Glutamatergic neuron (in vitro differentiated cells): ENCODE data around the gene SLC15A3. TPM values are rescaled to one million over a fixed set of nuclear protein-coding genes. Genes with fewer than 3 reads are reported as not detected.
A peak's percentile ranks its signal among the peaks of the same experiment; 100 is the strongest.

Experiments
- DNase-seq: peaks from one replicate; pipeline ENCODE4 v3.0.0; 2022
- H3K27ac Mint-ChIP-seq: one replicate; pipeline ENCODE4 v1.8.0; 2020; ENCODE audit warnings: mild to moderate bottlenecking, mixed read lengths, inconsistent platforms; ENCODE audit not compliant: unreplicated experiment
- H3K27me3 Mint-ChIP-seq: one replicate; pipeline ENCODE4 v1.8.0; 2020; ENCODE audit warnings: mild to moderate bottlenecking, moderate library complexity, mixed read lengths, inconsistent platforms; ENCODE audit not compliant: unreplicated experiment
- H3K36me3 Mint-ChIP-seq: one replicate; pipeline ENCODE4 v1.8.0; 2020; ENCODE audit warnings: mild to moderate bottlenecking, mixed read lengths, inconsistent platforms; ENCODE audit not compliant: unreplicated experiment
- H3K4me1 Mint-ChIP-seq: one replicate; pipeline ENCODE4 v1.8.0; 2020; ENCODE audit warnings: mild to moderate bottlenecking, low read depth, mixed read lengths, inconsistent platforms; ENCODE audit not compliant: unreplicated experiment
- H3K4me3 Mint-ChIP-seq: one replicate; pipeline ENCODE4 v1.8.0; 2020; ENCODE audit warnings: mild to moderate bottlenecking, mixed read lengths, inconsistent platforms; ENCODE audit not compliant: unreplicated experiment
- H3K9me3 Mint-ChIP-seq: one replicate; pipeline ENCODE4 v1.8.0; 2020; ENCODE audit warnings: mild to moderate bottlenecking, moderate library complexity, mixed read lengths, inconsistent platforms; ENCODE audit not compliant: unreplicated experiment
- CTCF ChIP-seq: fragments of 200-600 bp; sonication (generic); IDR thresholded peaks from one replicate; pipeline ENCODE4 v1.5.0; 2021; ENCODE audit not compliant: partially characterized antibody, unreplicated experiment
- total RNA-seq: library from RNA; stranded (reverse); fragmentation: NEBNext Ultra II Directional; extraction: Animal tissue kit (Norgen Biotek cat#: 25700); gene quantifications from one replicate; pipeline ENCODE4 v1.2.1, GENCODE V29; 2021; ENCODE audit not compliant: unreplicated experiment

Gene SLC15A3
- total RNA-seq, 1 donor from 2014 or later, result 4.4 TPM

- TF ChIP-seq CTCF, result no peak
- peaks cover 6% of the 10 kb centered on the region for H3K27me3 Mint-ChIP-seq
- H3K4me3 Mint-ChIP-seq, result no peak overlapping the region
- peaks cover 8% of the 10 kb centered on the region for H3K36me3 Mint-ChIP-seq
- H3K27ac Mint-ChIP-seq, result no peak overlapping the region
- no peak for DNase-seq
- H3K4me1 Mint-ChIP-seq, result peaks cover 17% of the 10 kb centered on the region
- H3K9me3 Mint-ChIP-seq, result peaks cover 12% of the 10 kb centered on the region
Observed at GRCh38 chr11:60928563-60929001, 23.4 kb downstream of the SLC15A3 start.

- peaks cover 8% of the 10 kb centered on the region for H3K36me3 Mint-ChIP-seq
- DNase-seq, result no peak
- peaks cover 20% of the 10 kb centered on the region for H3K4me1 Mint-ChIP-seq
- H3K4me3 Mint-ChIP-seq, result peak overlapping the region; percentile 46
- peaks cover 9% of the 10 kb centered on the region for H3K27me3 Mint-ChIP-seq
- H3K27ac Mint-ChIP-seq, result no peak overlapping the region
- peaks cover 10% of the 10 kb centered on the region for H3K9me3 Mint-ChIP-seq
- TF ChIP-seq CTCF, result no peak
Observed at GRCh38 chr11:60927600-60927999, 24.4 kb downstream of the SLC15A3 start.

- DNase-seq, result no peak
- H3K27me3 Mint-ChIP-seq, result peaks cover 11% of the 10 kb centered on the region
- no peak for TF ChIP-seq CTCF
- H3K36me3 Mint-ChIP-seq, result peaks cover 8% of the 10 kb centered on the region
- peaks cover 24% of the 10 kb centered on the region for H3K4me1 Mint-ChIP-seq
- peaks cover 13% of the 10 kb centered on the region for H3K9me3 Mint-ChIP-seq
- H3K27ac Mint-ChIP-seq, result no peak overlapping the region
- peak overlapping the region; percentile 98 for H3K4me3 Mint-ChIP-seq
Observed at GRCh38 chr11:60927061-60927592, 24.8 kb downstream of the SLC15A3 start.

- H3K27me3 Mint-ChIP-seq, result peaks cover 11% of the 10 kb centered on the region
- no peak overlapping the region for H3K27ac Mint-ChIP-seq
- H3K9me3 Mint-ChIP-seq, result peaks cover 13% of the 10 kb centered on the region
Observed at GRCh38 chr11:60926500-60926899, 25.5 kb downstream of the SLC15A3 start.

More at GRCh38 chr11:60926500-60926899, 25.5 kb downstream of the SLC15A3 start:
- DNase-seq, result no peak
- Mint-ChIP-seq H3K4me1 (peaks cover 24% of the 10 kb centered on the region), H3K4me3 (peak overlapping the region; percentile 98), H3K36me3 (peaks cover 8% of the 10 kb centered on the region)
- TF ChIP-seq CTCF, result no peak
